ENCODE measurements around the gene PLTP.
A peak's percentile ranks its signal among the peaks of the same experiment; 100 is the strongest.
"Not testable (repeated sequence)": the region's sequence is repeated elsewhere in the genome, so short reads cannot be mapped to it uniquely, and the experiment has no call there.

PLTP gene

GRCh38 chr20:45920462-45921336 lies 8.7 kb upstream of the PLTP start:
- peak; percentile 70 for DNase-seq (ENCODE audit: low read depth)

- DNase-seq (ENCODE audit: low read depth) = peak; percentile 83
These were observed 7.8 kb upstream of the PLTP start for GRCh38 chr20:45919542-45920399.

- peak; percentile 57 for DNase-seq (ENCODE audit: low read depth)
These were observed 7.0 kb upstream of the PLTP start for GRCh38 chr20:45918779-45919537.

GRCh38 chr20:45918182-45918737 lies 6.3 kb upstream of the PLTP start:
- peak; percentile 54 for DNase-seq (ENCODE audit: low read depth)

- DNase-seq (ENCODE audit: low read depth) = peak; percentile 65
These were observed 5.8 kb upstream of the PLTP start for GRCh38 chr20:45917790-45918141.

GRCh38 chr20:45913116-45913515 lies 1.2 kb upstream of the PLTP start:
- DNase-seq (ENCODE audit: low read depth) = no peak

GRCh38 chr20:45912344-45912682 lies 358 bp upstream of the PLTP start:
- no peak for DNase-seq (ENCODE audit: low read depth)

GRCh38 chr20:45910670-45911485 lies 1.1 kb downstream of the PLTP start:
- peak; percentile 100 for DNase-seq (ENCODE audit: low read depth)

GRCh38 chr20:45909817-45910669 lies 1.9 kb downstream of the PLTP start:
- DNase-seq (ENCODE audit: low read depth) = no peak

- no peak for DNase-seq (ENCODE audit: low read depth)
These were observed 2.6 kb downstream of the PLTP start for GRCh38 chr20:45909336-45909808.

- no peak for DNase-seq (ENCODE audit: low read depth)
These were observed 3.9 kb downstream of the PLTP start for GRCh38 chr20:45908084-45908483.

- DNase-seq (ENCODE audit: low read depth) = no peak
These were observed 4.6 kb downstream of the PLTP start for GRCh38 chr20:45907219-45907948.

GRCh38 chr20:45905505-45906079 lies 6.4 kb downstream of the PLTP start:
- DNase-seq (ENCODE audit: low read depth) = peak; percentile 83

GRCh38 chr20:45904583-45905504 lies 7.1 kb downstream of the PLTP start:
- no peak for DNase-seq (ENCODE audit: low read depth)

GRCh38 chr20:45902199-45902701 lies 9.7 kb downstream of the PLTP start:
- DNase-seq (ENCODE audit: low read depth) = no peak

GRCh38 chr20:45901332-45901731 lies 10.6 kb downstream of the PLTP start:
- DNase-seq (ENCODE audit: low read depth) = not testable (repeated sequence)

- DNase-seq (ENCODE audit: low read depth) = no peak
These were observed 12.7 kb downstream of the PLTP start for GRCh38 chr20:45899046-45899835.
